Memory B cell (primary cell): Measurements from ENCODE around the gene CAMTA1.

ENCODE experiments used
- ATAC-seq: fragments of 150-1000 bp; cut with Tn5 transposase; 2 replicates; pipeline ENCODE4 v1.10.0; 2021; ENCODE audit warnings: low read depth, mild to moderate bottlenecking, moderate library complexity
- DNase-seq, 2 donors: peaks; one replicate each; pipeline ENCODE4 v3.0.0; 2022; ENCODE audit warnings: low spot score in 2 of 2
- H3K27ac Mint-ChIP-seq: one replicate; pipeline ENCODE4 v1.8.0; 2022; ENCODE audit warnings: mild to moderate bottlenecking, moderate library complexity, mixed read lengths
- H3K27me3 Mint-ChIP-seq: one replicate; pipeline ENCODE4 v1.8.0; 2022; ENCODE audit warnings: mixed read lengths
- H3K36me3 Mint-ChIP-seq: one replicate; pipeline ENCODE4 v1.8.0; 2022; ENCODE audit warnings: mild to moderate bottlenecking, mixed read lengths
- H3K4me1 Mint-ChIP-seq: one replicate; pipeline ENCODE4 v1.8.0; 2022; ENCODE audit warnings: mixed read lengths
- H3K4me3 Mint-ChIP-seq: one replicate; pipeline ENCODE4 v1.8.0; 2022; ENCODE audit warnings: mild to moderate bottlenecking, moderate library complexity, mixed read lengths
- H3K9me3 Mint-ChIP-seq: one replicate; pipeline ENCODE4 v1.8.0; 2022; ENCODE audit warnings: mixed read lengths

CAMTA1 gene

GRCh38 chr1:7229696-7230631 lies 444.7 kb downstream of the CAMTA1 start:
- no peaks in the 10 kb centered on the region for H3K9me3 Mint-ChIP-seq

GRCh38 chr1:7232441-7233236 lies 447.4 kb downstream of the CAMTA1 start:
- Mint-ChIP-seq H3K27ac (no peak overlapping the region), H3K4me1 (no peaks in the 10 kb centered on the region), H3K27me3 (peaks cover 14% of the 10 kb centered on the region), H3K4me3 (no peak overlapping the region), H3K36me3 (no peaks in the 10 kb centered on the region), H3K9me3 (no peaks in the 10 kb centered on the region)
- no peak for DNase-seq
- no peak for ATAC-seq

More at GRCh38 chr1:7229696-7230631, 444.7 kb downstream of the CAMTA1 start:
- no peaks in the 10 kb centered on the region for H3K4me1 Mint-ChIP-seq
- ATAC-seq (no peak), DNase-seq (no peak)
- H3K27ac Mint-ChIP-seq, result no peak overlapping the region
- peaks cover 15% of the 10 kb centered on the region for H3K27me3 Mint-ChIP-seq
- no peak overlapping the region for H3K4me3 Mint-ChIP-seq
- H3K36me3 Mint-ChIP-seq, result no peaks in the 10 kb centered on the region

DNA sequence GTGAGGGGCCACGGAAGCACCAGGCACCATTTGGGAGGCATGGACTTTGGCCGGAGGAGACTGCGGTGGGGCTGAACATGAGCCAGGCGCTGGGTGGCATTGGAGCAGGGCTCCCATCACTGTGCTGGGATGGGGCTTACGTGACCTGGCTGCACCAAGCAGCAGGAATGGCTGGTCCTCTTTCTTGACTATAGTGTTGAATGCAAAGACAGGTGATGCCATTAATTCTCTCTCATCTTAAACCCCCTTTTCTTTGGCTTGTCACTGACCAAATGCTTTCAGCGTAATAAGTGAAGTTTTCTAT lies 447.9 kb downstream of the CAMTA1 start:
- ATAC-seq, result no peak
- DNase-seq, result no peak
- H3K9me3 Mint-ChIP-seq, result no peaks in the 10 kb centered on the region
- H3K27me3 Mint-ChIP-seq, result peaks cover 14% of the 10 kb centered on the region
- H3K36me3 Mint-ChIP-seq, result no peaks in the 10 kb centered on the region
- no peak overlapping the region for H3K27ac Mint-ChIP-seq
- H3K4me1 Mint-ChIP-seq, result no peaks in the 10 kb centered on the region
- H3K4me3 Mint-ChIP-seq, result no peak overlapping the region

GRCh38 chr1:7233646-7234470 lies 448.6 kb downstream of the CAMTA1 start:
- H3K9me3 Mint-ChIP-seq, result no peaks in the 10 kb centered on the region
- no peak for ATAC-seq
- peaks cover 8% of the 10 kb centered on the region for H3K27me3 Mint-ChIP-seq
- H3K4me1 Mint-ChIP-seq, result no peaks in the 10 kb centered on the region
- DNase-seq, result no peak
- no peaks in the 10 kb centered on the region for H3K36me3 Mint-ChIP-seq
- no peak overlapping the region for H3K27ac Mint-ChIP-seq
- H3K4me3 Mint-ChIP-seq, result no peak overlapping the region

- no peaks in the 10 kb centered on the region for H3K9me3 Mint-ChIP-seq
- H3K27ac Mint-ChIP-seq, result no peak overlapping the region
- no peaks in the 10 kb centered on the region for H3K4me1 Mint-ChIP-seq
- no peak overlapping the region for H3K4me3 Mint-ChIP-seq
- DNase-seq (no peak), ATAC-seq (no peak)
- no peaks in the 10 kb centered on the region for H3K36me3 Mint-ChIP-seq
- H3K27me3 Mint-ChIP-seq, result peaks cover 5% of the 10 kb centered on the region
These were observed 449.2 kb downstream of the CAMTA1 start for GRCh38 chr1:7234471-7234755.

- H3K27me3 Mint-ChIP-seq, result peaks cover 3% of the 10 kb centered on the region
- no peak for ATAC-seq
- H3K36me3 Mint-ChIP-seq, result no peaks in the 10 kb centered on the region
- H3K4me3 Mint-ChIP-seq, result no peak overlapping the region
- no peaks in the 10 kb centered on the region for H3K4me1 Mint-ChIP-seq
- H3K9me3 Mint-ChIP-seq, result no peaks in the 10 kb centered on the region
- no peak for DNase-seq
- H3K27ac Mint-ChIP-seq, result no peak overlapping the region
These were observed 450.7 kb downstream of the CAMTA1 start for GRCh38 chr1:7235871-7236517.

GRCh38 chr1:7236844-7237515 lies 451.7 kb downstream of the CAMTA1 start:
- H3K27ac Mint-ChIP-seq, result no peak overlapping the region

GRCh38 chr1:7247158-7247557 lies 461.9 kb downstream of the CAMTA1 start:
- H3K36me3 Mint-ChIP-seq, result no peaks in the 10 kb centered on the region
- DNase-seq (no peak), ATAC-seq (no peak)
- no peak overlapping the region for H3K27ac Mint-ChIP-seq
- H3K4me1 Mint-ChIP-seq, result no peaks in the 10 kb centered on the region
- peaks cover 8% of the 10 kb centered on the region for H3K27me3 Mint-ChIP-seq
- H3K4me3 Mint-ChIP-seq, result no peak overlapping the region
- no peaks in the 10 kb centered on the region for H3K9me3 Mint-ChIP-seq

More at GRCh38 chr1:7236844-7237515, 451.7 kb downstream of the CAMTA1 start:
- Mint-ChIP-seq H3K9me3 (no peaks in the 10 kb centered on the region), H3K4me3 (no peak overlapping the region), H3K27me3 (peaks cover 3% of the 10 kb centered on the region), H3K4me1 (no peaks in the 10 kb centered on the region), H3K36me3 (no peaks in the 10 kb centered on the region)
- no peak for ATAC-seq
- no peak for DNase-seq

DNA sequence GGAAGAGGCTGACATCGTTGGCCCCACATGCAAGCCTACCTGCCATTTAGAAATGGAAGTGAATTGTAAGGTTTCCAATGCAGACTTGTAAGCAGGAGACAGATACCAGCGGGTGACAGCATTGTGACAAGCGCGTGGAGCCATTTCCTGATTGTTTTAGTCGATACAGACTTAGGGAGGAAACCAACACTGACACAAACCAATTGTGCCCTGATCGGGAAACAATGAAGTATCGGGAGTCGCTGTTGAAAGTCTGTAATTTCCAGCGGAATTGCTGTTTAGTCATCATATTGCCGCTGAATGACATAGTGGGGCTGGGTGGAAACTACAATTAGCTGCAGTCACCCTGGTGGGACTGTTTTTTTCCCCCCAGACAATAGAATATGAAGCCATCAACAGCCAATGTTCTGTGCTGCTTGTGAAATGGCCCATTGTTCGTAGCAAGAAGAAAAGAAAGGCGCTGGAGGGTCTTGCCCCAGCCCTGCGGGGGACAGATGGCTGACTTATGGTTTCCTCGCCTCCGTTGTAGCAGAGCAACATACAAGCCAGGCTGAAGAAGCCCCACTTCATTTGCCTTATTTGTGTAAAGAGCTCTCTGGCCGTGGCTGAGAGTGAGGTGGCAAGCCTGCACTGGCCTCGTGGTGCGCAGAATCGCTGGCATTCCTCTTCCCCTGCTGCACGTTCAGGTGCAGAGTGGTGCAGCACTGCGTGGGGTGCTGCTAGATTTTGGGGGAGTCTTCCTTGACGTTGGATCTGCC lies 462.7 kb downstream of the CAMTA1 start:
- DNase-seq (no peak), ATAC-seq (no peak)
- no peaks in the 10 kb centered on the region for H3K36me3 Mint-ChIP-seq
- H3K4me1 Mint-ChIP-seq, result no peaks in the 10 kb centered on the region
- no peak overlapping the region for H3K27ac Mint-ChIP-seq
- H3K27me3 Mint-ChIP-seq, result peaks cover 8% of the 10 kb centered on the region
- no peaks in the 10 kb centered on the region for H3K9me3 Mint-ChIP-seq
- H3K4me3 Mint-ChIP-seq, result no peak overlapping the region

DNA sequence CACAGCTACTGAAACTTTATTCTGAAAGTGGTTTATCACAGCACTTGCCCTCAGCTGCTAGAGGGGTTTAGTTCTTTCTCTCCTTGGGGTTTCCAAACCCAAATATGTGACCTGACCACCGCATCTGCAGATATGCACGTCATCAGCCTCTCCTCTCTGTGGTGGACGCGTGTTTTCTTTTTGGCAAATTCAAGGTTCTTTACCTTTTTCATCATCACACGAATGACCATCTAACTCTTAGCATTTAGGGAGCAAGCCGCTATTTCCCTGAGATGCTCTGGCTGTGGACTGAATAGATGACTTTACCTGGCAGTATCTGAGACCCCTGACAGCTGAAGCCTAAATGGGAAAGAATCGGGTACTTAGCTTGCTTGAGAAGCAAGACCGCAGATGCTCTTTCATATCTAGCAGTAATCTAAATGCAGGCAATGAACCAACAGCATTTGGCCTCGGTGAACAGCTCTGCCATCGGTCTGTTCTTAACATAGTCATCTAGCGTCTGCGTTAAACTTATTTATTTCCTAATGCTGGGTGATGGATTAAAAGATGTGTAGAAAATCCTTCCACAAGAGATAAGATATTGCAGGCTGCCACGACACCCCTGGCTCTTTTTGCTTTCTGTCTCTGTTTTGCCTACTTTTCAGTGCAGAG lies 463.4 kb downstream of the CAMTA1 start:
- DNase-seq (no peak), ATAC-seq (no peak)
- no peak overlapping the region for H3K4me3 Mint-ChIP-seq
- H3K4me1 Mint-ChIP-seq, result no peaks in the 10 kb centered on the region
- peaks cover 9% of the 10 kb centered on the region for H3K27me3 Mint-ChIP-seq
- no peaks in the 10 kb centered on the region for H3K9me3 Mint-ChIP-seq
- H3K36me3 Mint-ChIP-seq, result no peaks in the 10 kb centered on the region
- no peak overlapping the region for H3K27ac Mint-ChIP-seq

- H3K27me3 Mint-ChIP-seq, result peaks cover 9% of the 10 kb centered on the region
- DNase-seq, result no peak
- no peak overlapping the region for H3K4me3 Mint-ChIP-seq
- H3K4me1 Mint-ChIP-seq, result no peaks in the 10 kb centered on the region
- H3K9me3 Mint-ChIP-seq, result no peaks in the 10 kb centered on the region
- H3K36me3 Mint-ChIP-seq, result no peaks in the 10 kb centered on the region
- ATAC-seq, result no peak
- no peak overlapping the region for H3K27ac Mint-ChIP-seq
These were observed 464.3 kb downstream of the CAMTA1 start for GRCh38 chr1:7249516-7249915.

DNA sequence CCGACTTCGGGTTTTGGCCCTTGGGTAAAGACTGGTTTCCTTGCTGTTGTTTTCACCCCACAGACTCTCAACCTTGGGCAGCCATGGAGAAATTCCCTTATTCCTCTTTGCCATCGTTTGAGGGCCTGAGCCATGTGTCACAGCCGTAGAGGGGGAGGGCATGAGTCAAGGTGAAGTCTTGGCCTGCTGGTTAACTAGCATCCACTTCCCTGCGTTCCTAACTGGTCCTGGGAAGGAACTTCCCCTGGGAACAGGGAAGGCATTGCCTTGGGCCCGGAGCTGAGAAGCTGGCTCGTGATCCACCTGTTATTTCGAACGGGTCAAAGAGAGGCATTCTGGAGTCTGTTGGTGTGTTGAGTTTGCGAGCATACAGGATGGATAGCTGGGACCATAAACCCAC lies 464.9 kb downstream of the CAMTA1 start:
- no peaks in the 10 kb centered on the region for H3K36me3 Mint-ChIP-seq
- no peak for ATAC-seq
- H3K27me3 Mint-ChIP-seq, result peaks cover 9% of the 10 kb centered on the region
- H3K9me3 Mint-ChIP-seq, result no peaks in the 10 kb centered on the region
- no peaks in the 10 kb centered on the region for H3K4me1 Mint-ChIP-seq
- no peak overlapping the region for H3K27ac Mint-ChIP-seq
- no peak for DNase-seq
- H3K4me3 Mint-ChIP-seq, result no peak overlapping the region
